GM10266 (cell line): ENCODE results near the gene HSPG2.

Experiments
- DNase-seq: peaks from one replicate; pipeline ENCODE4 v3.0.0; 2012; ENCODE audit errors: extremely low spot score
- CTCF ChIP-seq: IDR thresholded peaks from 2 replicates; pipeline ENCODE4 v1.5.1; 2012; ENCODE audit warnings: mild to moderate bottlenecking, low read depth; ENCODE audit not compliant: control insufficient read depth, insufficient read depth; ENCODE audit errors: missing control alignments

Gene HSPG2

GRCh38 chr1:21884456-21885235 is 52.5 kb downstream of the HSPG2 start:
- DNase-seq, result no peak
- TF ChIP-seq CTCF, result no peak

GRCh38 chr1:21882721-21883415 is 54.2 kb downstream of the HSPG2 start:
- TF ChIP-seq CTCF, result no peak
- DNase-seq, result no peak

- no peak for DNase-seq
- no peak for TF ChIP-seq CTCF
Observed at GRCh38 chr1:21881250-21881649, 55.9 kb downstream of the HSPG2 start.

- no peak for DNase-seq
- TF ChIP-seq CTCF, result no peak
Observed at GRCh38 chr1:21880619-21880970, 56.5 kb downstream of the HSPG2 start.

- TF ChIP-seq CTCF, result no peak
- no peak for DNase-seq
Observed at GRCh38 chr1:21879928-21880618, 57.0 kb downstream of the HSPG2 start.

- TF ChIP-seq CTCF, result no peak
Observed at GRCh38 chr1:21878840-21879478, 58.2 kb downstream of the HSPG2 start.

More at GRCh38 chr1:21878840-21879478, 58.2 kb downstream of the HSPG2 start:
- DNase-seq, result no peak
